Panc1 (cell line): ENCODE measurements around the gene PRLH.

Experiments
- POLR2AphosphoS5 ChIP-seq: IDR thresholded peaks from 2 replicates; pipeline ENCODE4 v1.6.1; 2012; ENCODE audit warnings: mild to moderate bottlenecking, low read depth, low read length, moderate library complexity
- REST ChIP-seq, 2 experiments: IDR thresholded peaks; 2 replicates each; pipeline ENCODE4 v1.6.1; 2011 to 2012; ENCODE audit warnings: low read depth in 2 of 2, control low read depth in 1 of 2, low read length in 1 of 2, mild to moderate bottlenecking in 1 of 2, moderate library complexity in 1 of 2; ENCODE audit not compliant: insufficient read depth in 1 of 2
- SIN3A ChIP-seq: IDR thresholded peaks from 2 replicates; pipeline ENCODE4 v1.6.1; 2012; ENCODE audit warnings: low read depth, mild to moderate bottlenecking, low read length, moderate library complexity, borderline replicate concordance; ENCODE audit not compliant: insufficient read depth
- TCF7L2 ChIP-seq: IDR thresholded peaks from 2 replicates; pipeline ENCODE4 v1.6.1; 2011; ENCODE audit warnings: mild to moderate bottlenecking, low read depth, low read length, inconsistent platforms
- TF ChIP-seq, protein P1 (sequence below): fragments of 450-650 bp; IDR thresholded peaks from 2 replicates; pipeline ENCODE4 v1.5.1; 2017; ENCODE audit warnings: mild to moderate bottlenecking

DNA sequence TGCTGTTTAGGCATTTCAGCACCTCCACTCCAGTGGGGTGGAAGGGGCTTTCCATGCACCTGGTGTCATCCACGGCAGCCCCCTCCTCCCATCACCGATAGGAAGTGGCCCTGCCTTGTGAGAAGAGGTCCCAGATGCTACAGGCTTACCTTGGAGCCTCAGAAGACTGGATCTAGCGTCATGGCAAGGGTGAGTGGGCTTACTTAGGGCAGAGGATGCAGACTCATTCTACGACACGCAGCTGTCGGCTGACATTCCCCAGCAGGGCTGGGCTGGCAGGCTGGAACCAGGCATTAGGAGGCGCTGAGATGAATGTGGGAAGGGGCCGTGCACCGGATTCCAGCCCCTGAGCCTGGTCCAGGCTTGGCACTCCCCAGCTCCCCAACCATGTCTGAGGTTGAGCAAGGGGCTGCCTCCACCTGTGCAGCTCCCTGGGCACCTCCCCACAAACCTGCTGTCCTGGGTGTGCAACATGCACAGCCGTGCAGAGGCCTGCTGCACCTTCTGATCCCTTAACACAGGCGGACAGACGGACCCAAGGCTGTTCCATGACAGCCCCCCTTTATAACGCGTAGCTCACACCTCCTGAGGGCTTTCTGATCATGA is 1.7 kb upstream of the PRLH start:
- TF ChIP-seq POLR2AphosphoS5 (no peak), REST (IDR thresholded peaks at IDR 0.05; ENCODE audit: insufficient read depth in 1 of 2, low read depth in 2 of 2, low read length in 1 of 2) (no peak), SIN3A (no peak), TCF7L2 (no peak)
- TF ChIP-seq, protein P1, sequence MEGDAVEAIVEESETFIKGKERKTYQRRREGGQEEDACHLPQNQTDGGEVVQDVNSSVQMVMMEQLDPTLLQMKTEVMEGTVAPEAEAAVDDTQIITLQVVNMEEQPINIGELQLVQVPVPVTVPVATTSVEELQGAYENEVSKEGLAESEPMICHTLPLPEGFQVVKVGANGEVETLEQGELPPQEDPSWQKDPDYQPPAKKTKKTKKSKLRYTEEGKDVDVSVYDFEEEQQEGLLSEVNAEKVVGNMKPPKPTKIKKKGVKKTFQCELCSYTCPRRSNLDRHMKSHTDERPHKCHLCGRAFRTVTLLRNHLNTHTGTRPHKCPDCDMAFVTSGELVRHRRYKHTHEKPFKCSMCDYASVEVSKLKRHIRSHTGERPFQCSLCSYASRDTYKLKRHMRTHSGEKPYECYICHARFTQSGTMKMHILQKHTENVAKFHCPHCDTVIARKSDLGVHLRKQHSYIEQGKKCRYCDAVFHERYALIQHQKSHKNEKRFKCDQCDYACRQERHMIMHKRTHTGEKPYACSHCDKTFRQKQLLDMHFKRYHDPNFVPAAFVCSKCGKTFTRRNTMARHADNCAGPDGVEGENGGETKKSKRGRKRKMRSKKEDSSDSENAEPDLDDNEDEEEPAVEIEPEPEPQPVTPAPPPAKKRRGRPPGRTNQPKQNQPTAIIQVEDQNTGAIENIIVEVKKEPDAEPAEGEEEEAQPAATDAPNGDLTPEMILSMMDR, result no peak
